HFFc6 (cell line): ENCODE measurements around the gene NDUFB4. TPM values are rescaled to one million over a fixed set of nuclear protein-coding genes. Genes with fewer than 3 reads are reported as not detected.

Experiments used
- DNase-seq: peaks from one replicate; pipeline ENCODE4 v3.0.0-alpha.2; 2018
- H3K27ac Mint-ChIP-seq: 2 replicates; pipeline ENCODE4 v1.8.0; 2020; ENCODE audit warnings: mild to moderate bottlenecking, mixed read lengths
- H3K27me3 Mint-ChIP-seq: 2 replicates; pipeline ENCODE4 v1.8.0; 2021; ENCODE audit warnings: mild to moderate bottlenecking, moderate library complexity, mixed read lengths; ENCODE audit not compliant: insufficient read depth
- H3K36me3 Mint-ChIP-seq: 2 replicates; pipeline ENCODE4 v1.8.0; 2021; ENCODE audit warnings: low read depth, mixed read lengths
- H3K4me1 Mint-ChIP-seq: 2 replicates; pipeline ENCODE4 v1.8.0; 2020; ENCODE audit warnings: low read depth, mixed read lengths
- H3K4me3 Mint-ChIP-seq: 2 replicates; pipeline ENCODE4 v1.8.0; 2020; ENCODE audit warnings: mild to moderate bottlenecking, moderate library complexity, mixed read lengths
- H3K9me3 Mint-ChIP-seq: 2 replicates; pipeline ENCODE4 v1.8.0; 2020; ENCODE audit warnings: mild to moderate bottlenecking, mixed read lengths
- CTCF ChIP-seq: fragments of 200-600 bp; sonication (generic); IDR thresholded peaks from 2 replicates; pipeline ENCODE4 v1.5.0; 2021; ENCODE audit warnings: antibody characterized with exemption, mild to moderate bottlenecking
- total RNA-seq, 6 experiments: library from RNA; stranded (reverse); fragmentation: NEBNext Ultra II Directional; extraction: Animal tissue kit (Norgen Biotek cat#: 25700); gene quantifications; 2 replicates in 1 of 6; 3 replicates in 5 of 6; pipeline ENCODE4 v1.2.3, GENCODE V29; 2021

Gene NDUFB4
- total RNA-seq, 6 experiments from 2014 or later, result 174 to 221 (median 198) TPM

GRCh38 chr3:120601554-120601953, 5.4 kb downstream of the NDUFB4 start:
- no peak for DNase-seq
- peaks cover 9% of the 10 kb centered on the region for H3K4me1 Mint-ChIP-seq
- no peak overlapping the region for H3K27ac Mint-ChIP-seq
- H3K27me3 Mint-ChIP-seq, result no peaks in the 10 kb centered on the region; the same call in 1 of the 2 replicates
- TF ChIP-seq CTCF, result no peak
- peaks cover 20% of the 10 kb centered on the region for H3K36me3 Mint-ChIP-seq
- no peaks in the 10 kb centered on the region for H3K9me3 Mint-ChIP-seq
- H3K4me3 Mint-ChIP-seq, result no peak overlapping the region

GRCh38 chr3:120602682-120603081, 6.5 kb downstream of the NDUFB4 start:
- H3K4me3 Mint-ChIP-seq, result no peak overlapping the region
- TF ChIP-seq CTCF, result no peak
- DNase-seq, result no peak
- no peak overlapping the region for H3K27ac Mint-ChIP-seq
- no peaks in the 10 kb centered on the region; the same call in 1 of the 2 replicates for H3K27me3 Mint-ChIP-seq
- H3K4me1 Mint-ChIP-seq, result peaks cover 9% of the 10 kb centered on the region
- H3K9me3 Mint-ChIP-seq, result no peaks in the 10 kb centered on the region
- H3K36me3 Mint-ChIP-seq, result peaks cover 20% of the 10 kb centered on the region

GRCh38 chr3:120604382-120604781, 8.2 kb downstream of the NDUFB4 start:
- H3K9me3 Mint-ChIP-seq, result no peaks in the 10 kb centered on the region
- H3K27ac Mint-ChIP-seq, result no peak overlapping the region
- H3K4me3 Mint-ChIP-seq, result no peak overlapping the region
- DNase-seq, result no peak
- peaks cover 9% of the 10 kb centered on the region for H3K4me1 Mint-ChIP-seq
- TF ChIP-seq CTCF, result no peak
- H3K36me3 Mint-ChIP-seq, result peaks cover 20% of the 10 kb centered on the region
- no peaks in the 10 kb centered on the region; the same call in 1 of the 2 replicates for H3K27me3 Mint-ChIP-seq

GRCh38 chr3:120604784-120605183, 8.6 kb downstream of the NDUFB4 start:
- Mint-ChIP-seq H3K4me1 (peaks cover 9% of the 10 kb centered on the region), H3K36me3 (peaks cover 20% of the 10 kb centered on the region), H3K9me3 (no peaks in the 10 kb centered on the region), H3K27ac (no peak overlapping the region; the same call in 1 of the 2 replicates), H3K4me3 (no peak overlapping the region), H3K27me3 (no peaks in the 10 kb centered on the region; the same call in 1 of the 2 replicates)
- peak; percentile 22 for DNase-seq
- TF ChIP-seq CTCF, result no peak

- no peak for TF ChIP-seq CTCF
- Mint-ChIP-seq H3K9me3 (no peaks in the 10 kb centered on the region), H3K27me3 (no peaks in the 10 kb centered on the region), H3K36me3 (0 out of 2 replicates have a peak, but pooled peaks cover 3% of the 10 kb centered on the region), H3K27ac (no peak overlapping the region), H3K4me3 (no peak overlapping the region), H3K4me1 (peaks cover 24% of the 10 kb centered on the region)
- DNase-seq, result no peak
These were observed 12.4 kb downstream of the NDUFB4 start for GRCh38 chr3:120608506-120608905.

GRCh38 chr3:120614765-120615164, 18.6 kb downstream of the NDUFB4 start:
- H3K36me3 Mint-ChIP-seq, result peaks cover 14% of the 10 kb centered on the region
- no peaks in the 10 kb centered on the region; the same call in 1 of the 2 replicates for H3K9me3 Mint-ChIP-seq
- H3K27ac Mint-ChIP-seq, result peak overlapping the region; percentile 95
- peaks cover 55% of the 10 kb centered on the region for H3K4me1 Mint-ChIP-seq
- no peak for TF ChIP-seq CTCF
- H3K27me3 Mint-ChIP-seq, result no peaks in the 10 kb centered on the region
- DNase-seq, result no peak
- H3K4me3 Mint-ChIP-seq, result no peak overlapping the region
